ENCODE results near the gene METRNL.

The METRNL gene

GRCh38 chr17:83096401-83097224 lies 17.2 kb downstream of the METRNL start:
- no peak for TF ChIP-seq CTCF (IDR thresholded peaks at IDR 0.05; ENCODE audit: insufficient read depth, missing control alignments)
- FAIRE-seq, result no peak
- DNase-seq (ENCODE audit: insufficient read length, low spot score), result no peak

GRCh38 chr17:83097831-83098230 lies 18.4 kb downstream of the METRNL start:
- DNase-seq (ENCODE audit: insufficient read length, low spot score) (no peak), FAIRE-seq (no peak)
- TF ChIP-seq CTCF (IDR thresholded peaks at IDR 0.05; ENCODE audit: insufficient read depth, missing control alignments), result no peak

DNA sequence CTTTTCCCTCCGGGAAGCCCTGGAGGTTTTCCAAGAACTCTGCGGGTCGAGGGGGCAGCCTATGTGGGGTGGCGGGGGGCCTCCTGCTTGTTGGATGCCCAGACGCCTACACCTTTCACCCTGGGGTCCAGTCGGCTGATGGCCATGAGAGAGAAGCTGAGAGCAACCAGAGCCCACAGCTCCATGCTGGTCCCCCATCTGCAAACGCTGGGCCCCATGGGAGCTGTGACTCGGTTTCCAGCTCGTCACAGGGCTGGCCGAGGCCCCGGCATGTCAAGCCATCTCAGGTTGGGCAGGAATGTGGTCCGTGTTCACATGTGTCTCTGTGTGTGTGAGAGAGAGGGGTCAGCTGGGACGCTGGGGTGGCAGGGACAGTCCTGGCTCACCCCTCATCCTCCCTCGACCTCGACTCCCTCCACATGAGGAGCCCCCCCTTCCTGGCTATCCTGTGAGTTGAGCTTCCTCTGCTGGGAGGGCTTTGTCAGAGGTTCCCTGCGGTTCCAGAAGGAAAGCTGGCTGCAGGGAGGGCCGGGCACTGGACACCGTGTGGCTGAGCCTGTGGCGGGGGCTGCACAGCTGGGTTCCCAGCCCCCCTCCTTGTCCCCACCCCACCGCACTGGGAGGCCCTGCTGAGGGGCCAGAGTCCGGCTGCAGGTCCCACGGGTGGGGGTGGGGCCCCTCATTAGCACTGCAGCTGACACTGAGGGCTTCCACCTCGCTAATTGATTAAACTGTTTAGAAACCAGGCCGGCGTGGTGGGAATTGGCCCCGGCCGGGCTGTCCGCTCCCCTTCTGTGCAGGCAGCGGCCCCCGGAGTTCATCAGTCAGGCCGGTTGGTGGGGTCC lies 19.1 kb downstream of the METRNL start:
- FAIRE-seq (no peak), DNase-seq (ENCODE audit: insufficient read length, low spot score) (no peak)
- no peak for TF ChIP-seq CTCF (IDR thresholded peaks at IDR 0.05; ENCODE audit: insufficient read depth, missing control alignments)

GRCh38 chr17:83099086-83099555 lies 19.7 kb downstream of the METRNL start:
- FAIRE-seq (no peak), DNase-seq (ENCODE audit: insufficient read length, low spot score) (no peak)
- no peak for TF ChIP-seq CTCF (IDR thresholded peaks at IDR 0.05; ENCODE audit: insufficient read depth, missing control alignments)

DNA sequence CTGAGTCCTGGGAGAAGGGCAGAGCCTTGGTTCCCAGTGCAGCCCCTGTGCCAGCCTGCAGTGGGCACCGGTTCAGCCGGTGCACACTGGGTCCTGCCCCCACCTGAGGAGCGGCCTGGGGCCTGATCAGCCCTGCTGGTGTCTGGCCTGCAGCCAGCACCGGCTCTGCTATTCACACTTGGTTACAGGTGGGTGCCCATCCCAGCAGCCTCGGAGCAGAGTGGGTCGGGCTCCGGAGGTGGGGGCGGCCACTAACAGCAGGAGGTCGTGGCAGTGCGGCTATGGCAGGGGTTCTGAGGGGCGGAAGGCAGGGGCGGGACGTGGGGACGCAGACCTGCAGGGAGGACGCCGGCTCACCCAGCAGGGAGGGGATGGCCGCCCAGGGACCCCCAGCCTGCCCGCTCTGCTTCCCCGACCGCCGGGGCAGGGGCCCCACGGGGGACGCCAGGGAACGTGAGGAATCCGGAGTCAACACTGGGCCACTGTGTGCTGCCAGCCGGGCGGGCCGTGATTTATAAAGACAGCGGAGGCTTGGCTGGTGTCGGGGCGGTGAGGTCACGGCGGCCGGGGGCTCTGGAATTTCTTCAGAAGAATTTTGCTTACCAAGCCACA lies 20.3 kb downstream of the METRNL start:
- no peak for TF ChIP-seq CTCF (IDR thresholded peaks at IDR 0.05; ENCODE audit: insufficient read depth, missing control alignments)
- FAIRE-seq, result no peak
- DNase-seq (ENCODE audit: insufficient read length, low spot score), result no peak

DNA sequence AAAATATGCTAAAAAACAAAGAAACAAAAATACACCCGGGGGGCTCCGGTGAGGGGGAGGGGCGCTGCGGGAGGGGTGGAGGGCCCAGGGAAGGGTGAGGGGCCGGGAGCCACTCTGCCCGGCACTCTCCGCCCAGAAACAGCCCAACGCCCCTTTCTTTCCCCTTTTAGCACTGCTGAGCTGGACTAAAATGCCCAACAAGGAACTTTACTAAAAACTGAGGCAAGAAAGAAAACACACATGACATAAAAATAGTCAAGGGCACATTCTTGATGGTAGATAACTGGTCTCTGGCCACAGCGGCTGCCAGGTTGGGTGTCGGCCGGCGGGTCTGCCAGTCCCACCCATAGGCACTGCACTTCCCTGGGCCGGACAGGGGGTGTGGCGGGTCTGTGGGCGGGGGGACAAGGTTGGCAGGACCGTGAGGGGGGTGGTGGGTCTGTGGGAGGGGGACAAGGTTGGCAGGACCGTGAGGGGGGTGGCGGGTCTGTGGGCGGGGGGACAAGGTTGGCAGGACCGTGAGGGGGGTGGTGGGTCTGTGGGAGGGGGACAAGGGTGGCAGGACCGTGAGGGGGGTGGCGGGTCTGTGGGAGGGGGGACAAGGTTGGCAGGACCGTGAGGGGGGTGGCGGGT lies 20.9 kb downstream of the METRNL start:
- no peak for TF ChIP-seq CTCF (IDR thresholded peaks at IDR 0.05; ENCODE audit: insufficient read depth, missing control alignments)
- no peak for DNase-seq (ENCODE audit: insufficient read length, low spot score)
- FAIRE-seq, result no peak

Measured in D721Med (cell line).